ENCODE measurements around the gene PARP14. TPM values are rescaled to one million over a fixed set of nuclear protein-coding genes. Genes with fewer than 3 reads are reported as not detected.

Gene PARP14
- polyA plus RNA-seq, 1 donor from 2014 or later = not detected

- TF ChIP-seq MXI1 (conservative IDR thresholded peaks at IDR 0.05; ENCODE audit: poor library complexity, severe bottlenecking) = no peak
- TF ChIP-seq RAD21 (conservative IDR thresholded peaks at IDR 0.05) = no peak
Measured at GRCh38 chr3:122695927-122696561, 15.4 kb downstream of the PARP14 start (continued).

- no peaks in the 10 kb centered on the region for H3F3A ChIP-seq (ENCODE audit: insufficient read depth, low read length, poor library complexity, severe bottlenecking)
- no peaks in the 10 kb centered on the region for H3K9me3 ChIP-seq (ENCODE audit: low read length)
- H3K36me3 ChIP-seq (ENCODE audit: insufficient read depth, low read length) = no peaks in the 10 kb centered on the region
- H3K27me3 ChIP-seq (ENCODE audit: insufficient read depth, low read depth, low read length) = no peaks in the 10 kb centered on the region
- no peaks in the 10 kb centered on the region for H3K9me2 ChIP-seq (ENCODE audit: insufficient read depth, low read length)
- no peaks in the 10 kb centered on the region for H4K20me1 ChIP-seq (ENCODE audit: insufficient read depth)
- no peak overlapping the region for H3K27ac ChIP-seq (ENCODE audit: low read length)
- H3K4me2 ChIP-seq (ENCODE audit: low read length) = no peak overlapping the region
- H2AFZ ChIP-seq (ENCODE audit: low read depth, low read length) = no peak overlapping the region
- H3K79me2 ChIP-seq (replicated peaks; ENCODE audit: insufficient read depth, low read length) = no peaks in the 10 kb centered on the region
- no peak overlapping the region for H3K4me3 ChIP-seq (ENCODE audit: low read length)
- no peak overlapping the region for H3K9ac ChIP-seq (ENCODE audit: low read length)
- TF ChIP-seq REST (IDR thresholded peaks at IDR 0.05; ENCODE audit: borderline replicate concordance) (no peak), CTCF (IDR thresholded peaks at IDR 0.05; ENCODE audit: poor library complexity, severe bottlenecking) (no peak), RAD21 (conservative IDR thresholded peaks at IDR 0.05) (no peak), POLR2AphosphoS5 (IDR thresholded peaks at IDR 0.05) (no peak), TAF1 (IDR thresholded peaks at IDR 0.05; ENCODE audit: low read depth) (no peak), EZH2 (IDR thresholded peaks at IDR 0.05; ENCODE audit: borderline replicate concordance, insufficient read depth, low read length, poor library complexity, severe bottlenecking) (no peak), SMC3 (conservative IDR thresholded peaks at IDR 0.05; ENCODE audit: poor library complexity) (no peak), EP300 (conservative IDR thresholded peaks at IDR 0.05; ENCODE audit: poor library complexity, severe bottlenecking) (no peak), MXI1 (conservative IDR thresholded peaks at IDR 0.05; ENCODE audit: poor library complexity, severe bottlenecking) (no peak)
Measured at GRCh38 chr3:122697952-122698620, 17.4 kb downstream of the PARP14 start.

- H3K79me2 ChIP-seq (replicated peaks; ENCODE audit: insufficient read depth, low read length) = no peaks in the 10 kb centered on the region
- H3K4me3 ChIP-seq (ENCODE audit: low read length) = no peak overlapping the region
- H3K27me3 ChIP-seq (ENCODE audit: insufficient read depth, low read depth, low read length) = no peaks in the 10 kb centered on the region
- TF ChIP-seq REST (IDR thresholded peaks at IDR 0.05; ENCODE audit: borderline replicate concordance) = no peak
- no peak for TF ChIP-seq MXI1 (conservative IDR thresholded peaks at IDR 0.05; ENCODE audit: poor library complexity, severe bottlenecking)
- TF ChIP-seq SMC3 (conservative IDR thresholded peaks at IDR 0.05; ENCODE audit: poor library complexity) = no peak
- H3K9ac ChIP-seq (ENCODE audit: low read length) = no peak overlapping the region
- no peaks in the 10 kb centered on the region for H3K9me2 ChIP-seq (ENCODE audit: insufficient read depth, low read length)
- H3K4me2 ChIP-seq (ENCODE audit: low read length) = no peak overlapping the region
- H2AFZ ChIP-seq (ENCODE audit: low read depth, low read length) = no peak overlapping the region
- H3K36me3 ChIP-seq (ENCODE audit: insufficient read depth, low read length) = no peaks in the 10 kb centered on the region
- H3K9me3 ChIP-seq (ENCODE audit: low read length) = no peaks in the 10 kb centered on the region
- no peaks in the 10 kb centered on the region for H4K20me1 ChIP-seq (ENCODE audit: insufficient read depth)
- no peak overlapping the region for H3K27ac ChIP-seq (ENCODE audit: low read length)
- no peaks in the 10 kb centered on the region for H3F3A ChIP-seq (ENCODE audit: insufficient read depth, low read length, poor library complexity, severe bottlenecking)
Measured at GRCh38 chr3:122700193-122700592, 19.6 kb downstream of the PARP14 start.

Data from neural cell (in vitro differentiated cells).